Hepatic stellate cell (primary cell): ENCODE measurements around the gene FRMD4A.
"Not testable (repeated sequence)": the region's sequence is repeated elsewhere in the genome, so short reads cannot be mapped to it uniquely, and the experiment has no call there.

Source experiments
- DNase-seq: peaks from one replicate; pipeline ENCODE4 v3.0.0; 2011; ENCODE audit warnings: low spot score

Gene FRMD4A

GRCh38 chr10:13788711-13789447 is 541.8 kb downstream of the FRMD4A start:
- peak; percentile 44 for DNase-seq

GRCh38 chr10:13788320-13788600 is 542.5 kb downstream of the FRMD4A start:
- DNase-seq = no peak

GRCh38 chr10:13787015-13787421 is 543.7 kb downstream of the FRMD4A start:
- DNase-seq = no peak

DNA sequence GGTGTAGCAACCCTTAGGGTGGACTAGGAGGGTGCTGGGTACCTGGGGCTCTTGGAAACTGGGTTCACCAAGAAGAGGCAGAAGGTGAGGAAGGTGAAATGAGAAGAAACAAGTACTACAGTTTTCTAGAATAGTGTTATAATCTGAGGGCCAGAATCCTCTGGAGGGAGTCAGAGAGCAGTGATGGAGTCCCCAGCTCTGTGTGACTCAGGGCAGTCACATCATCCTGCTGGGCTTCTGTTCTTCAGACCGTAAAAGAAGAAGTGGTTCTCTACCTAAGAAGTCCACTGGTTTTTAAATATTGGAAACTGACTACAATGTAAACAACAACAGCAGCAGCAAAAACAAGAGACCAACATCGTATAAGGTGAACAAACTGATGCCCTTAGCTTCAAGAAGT is 546.7 kb downstream of the FRMD4A start:
- peak; percentile 59 for DNase-seq

DNA sequence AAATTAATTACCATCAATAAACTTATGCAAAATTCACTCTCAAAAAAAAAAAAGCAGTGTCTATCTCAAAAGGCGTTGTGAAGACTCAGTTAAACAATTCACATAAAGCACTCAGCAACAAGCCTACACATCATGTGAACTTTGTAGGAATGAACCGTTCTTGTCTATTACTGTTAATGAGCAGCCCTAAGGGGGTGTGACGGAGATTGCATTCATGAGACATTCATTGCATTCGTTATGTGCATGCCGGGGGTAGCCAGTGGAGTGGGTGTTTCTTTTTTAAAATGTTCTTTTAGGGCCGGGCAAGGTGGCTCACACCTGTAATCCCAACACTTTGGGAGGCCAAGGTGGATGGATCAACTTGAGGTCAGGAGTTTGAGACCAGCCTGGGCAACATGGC is 551.0 kb downstream of the FRMD4A start:
- DNase-seq = no peak

DNA sequence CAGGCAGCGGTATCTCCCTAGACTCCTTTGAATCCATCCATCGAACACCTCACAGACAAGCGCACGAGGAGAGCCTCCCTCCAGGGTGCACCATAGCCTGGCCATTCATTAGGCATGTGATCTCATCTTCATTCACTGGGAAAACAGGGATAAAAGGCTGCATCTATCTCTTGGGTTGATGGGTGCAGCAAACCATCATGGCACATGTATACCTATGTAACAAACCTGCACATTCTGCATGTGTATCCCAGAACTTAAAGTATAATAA is 552.1 kb downstream of the FRMD4A start:
- not testable (repeated sequence) for DNase-seq

DNA sequence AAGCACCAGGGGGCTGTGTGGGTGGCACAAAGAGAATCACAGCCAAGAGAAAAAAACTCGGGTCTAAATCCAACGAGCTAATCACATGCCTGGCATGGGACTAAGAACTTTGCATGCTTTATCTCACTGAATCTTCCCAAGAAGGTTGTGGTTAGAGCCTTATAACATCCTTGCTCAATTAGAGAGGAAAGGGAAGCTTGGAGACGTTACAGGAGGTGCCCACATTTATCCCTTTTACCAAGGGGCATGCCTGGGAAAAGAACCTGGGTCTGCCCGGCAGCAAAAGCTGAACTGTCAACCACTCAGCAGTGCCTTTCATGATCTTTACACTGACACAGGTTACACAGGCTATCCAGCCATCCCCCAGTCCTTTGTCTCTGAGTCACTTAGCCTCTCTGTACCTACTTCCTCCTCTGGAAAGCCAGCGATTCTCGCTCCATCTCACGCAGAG is 553.8 kb downstream of the FRMD4A start:
- no peak for DNase-seq

DNA sequence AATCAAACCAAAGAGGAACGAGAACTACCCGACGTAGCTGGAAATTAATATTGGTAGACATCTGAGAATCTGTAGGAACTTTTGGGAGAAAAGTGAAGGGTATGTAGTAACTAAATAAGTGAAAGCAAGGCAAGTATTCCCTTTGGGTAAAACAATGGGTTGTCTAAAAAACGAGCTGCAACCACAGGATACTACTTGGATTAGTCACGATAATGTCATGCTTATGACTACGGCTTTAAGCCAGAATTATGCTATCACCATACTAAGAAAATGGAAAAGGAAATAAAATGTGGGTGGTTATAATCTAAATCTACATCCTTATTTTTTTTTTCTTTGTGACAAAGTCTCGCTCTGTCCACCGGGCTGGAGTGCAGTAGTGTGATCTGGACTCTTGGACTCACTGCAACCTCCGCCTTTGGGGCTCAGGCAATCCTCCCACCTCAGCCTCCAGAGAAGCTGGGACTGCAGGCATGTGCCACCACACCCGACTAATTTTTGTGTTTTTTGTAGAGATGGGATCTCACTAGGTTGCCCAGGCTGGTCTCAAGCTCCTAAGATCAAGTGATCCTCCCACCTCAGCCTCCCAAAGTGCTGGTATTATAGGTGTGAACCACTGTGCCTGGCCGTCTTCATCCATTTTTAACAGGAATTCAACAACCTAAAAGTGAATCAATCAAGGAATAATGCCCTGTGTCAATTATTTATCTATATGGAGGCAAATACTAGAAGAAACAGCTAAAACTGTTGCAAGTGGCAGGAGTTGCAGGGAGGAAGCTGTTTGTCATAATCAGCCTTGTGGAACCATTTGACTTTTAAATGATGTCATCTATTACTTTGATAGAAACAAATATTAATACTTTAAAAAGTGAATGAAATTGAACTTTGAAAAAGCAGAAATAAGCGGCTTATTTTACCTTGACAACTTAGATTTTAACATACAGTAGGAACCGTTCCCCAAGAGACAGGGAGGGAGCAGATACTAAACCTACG is 554.6 kb downstream of the FRMD4A start:
- peak; percentile 78 for DNase-seq

DNA sequence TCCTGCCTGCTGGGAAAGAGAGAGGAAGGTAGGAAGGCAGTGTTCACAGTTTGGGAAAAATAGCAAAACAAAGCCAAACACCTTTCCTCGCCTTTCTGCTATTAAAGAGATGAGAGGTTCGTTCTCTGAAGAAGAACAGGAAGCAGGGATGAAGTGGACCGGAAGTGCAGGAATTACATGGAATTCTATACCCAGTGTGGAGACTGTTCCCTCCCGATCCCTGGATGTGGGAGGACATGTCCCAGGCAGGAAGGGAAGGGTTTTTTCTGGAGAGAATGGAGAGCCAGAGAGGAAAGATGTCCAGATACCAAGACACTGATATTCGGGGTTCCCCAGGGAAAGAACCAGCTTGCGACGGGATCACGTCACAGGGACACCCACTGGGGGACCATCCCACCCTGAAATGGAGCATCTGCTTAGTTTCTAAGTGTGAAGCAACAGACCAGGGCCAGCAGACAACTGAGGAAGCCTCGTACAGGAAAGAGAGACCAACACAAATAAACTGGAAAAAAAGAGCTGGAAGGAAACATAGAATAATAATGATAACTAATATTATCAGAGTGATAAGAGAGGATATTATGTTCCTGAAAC is 556.3 kb downstream of the FRMD4A start:
- DNase-seq = no peak

- no peak for DNase-seq
Observed at GRCh38 chr10:13773496-13774170, 557.1 kb downstream of the FRMD4A start.

DNA sequence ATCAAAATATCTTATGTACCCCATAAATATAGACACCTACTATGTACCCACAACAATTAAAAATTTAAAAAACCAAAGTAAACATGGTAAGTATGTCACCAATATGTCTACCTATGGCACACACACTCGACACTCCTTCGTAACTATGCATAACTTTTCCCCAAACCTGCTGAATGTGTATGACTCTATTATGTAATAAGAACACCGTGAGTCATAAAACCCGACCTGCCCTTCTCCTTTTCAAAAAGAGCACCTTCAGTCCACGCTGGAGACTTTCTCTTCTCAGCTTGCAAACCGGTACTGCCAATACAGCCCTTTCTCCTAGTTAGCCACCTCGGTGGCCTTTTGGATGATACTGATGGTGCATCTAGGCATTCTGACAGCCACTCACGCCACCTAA is 557.7 kb downstream of the FRMD4A start:
- no peak for DNase-seq

- no peak for DNase-seq
Observed at GRCh38 chr10:13771992-13772391, 558.7 kb downstream of the FRMD4A start.

DNA sequence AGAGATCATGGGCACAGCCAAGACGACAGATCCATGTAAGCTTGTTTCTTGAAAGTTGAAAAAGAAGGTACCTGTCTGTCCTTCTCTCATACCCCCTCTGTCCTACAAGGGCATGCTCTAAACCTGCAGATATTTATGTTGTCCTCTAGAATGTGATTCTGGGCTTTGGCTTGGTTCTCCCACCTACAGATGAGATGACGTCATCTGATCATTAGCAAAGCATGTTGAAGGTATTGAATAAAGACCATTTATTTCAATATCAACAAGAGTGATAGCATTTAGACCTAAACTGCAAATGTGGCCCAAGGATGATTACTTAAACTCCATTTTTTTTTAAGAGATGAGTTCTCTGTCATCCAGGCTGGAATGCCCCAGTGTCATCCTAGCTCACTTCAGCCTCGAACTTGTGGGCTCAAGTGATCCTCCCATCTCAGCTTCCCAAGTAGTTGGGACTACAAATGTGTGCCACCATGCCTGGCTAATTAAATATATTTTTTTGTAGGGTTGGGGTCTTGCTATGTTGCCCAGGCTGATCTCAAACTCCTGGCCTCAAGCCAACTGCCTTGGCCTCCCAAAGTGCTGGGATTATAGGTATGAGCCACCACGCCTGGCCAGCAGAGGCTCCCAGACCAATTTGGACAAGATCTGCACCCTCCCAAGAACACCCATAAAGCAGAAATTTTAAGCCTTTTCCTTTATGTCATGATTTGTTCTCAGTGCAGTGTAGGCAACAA is 559.8 kb downstream of the FRMD4A start:
- DNase-seq = no peak

DNA sequence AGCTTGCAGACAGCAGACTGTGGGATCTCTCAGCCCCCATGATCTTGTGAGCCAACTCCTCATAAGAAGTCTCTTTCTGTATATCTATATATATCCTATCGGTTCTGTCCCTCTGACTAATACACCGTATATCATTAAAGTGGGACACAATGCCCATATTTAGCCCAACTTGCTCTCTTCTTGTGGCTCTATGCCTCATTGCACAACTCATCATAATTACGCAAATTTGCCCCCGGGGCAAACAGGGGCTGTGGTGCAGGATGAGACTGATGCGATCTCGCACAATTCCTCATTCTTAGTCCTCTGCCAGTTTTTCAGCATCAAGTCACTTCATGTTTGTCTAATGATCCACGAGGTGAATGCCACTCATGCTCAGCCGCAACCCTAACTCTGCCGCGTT is 560.8 kb downstream of the FRMD4A start:
- no peak for DNase-seq

DNA sequence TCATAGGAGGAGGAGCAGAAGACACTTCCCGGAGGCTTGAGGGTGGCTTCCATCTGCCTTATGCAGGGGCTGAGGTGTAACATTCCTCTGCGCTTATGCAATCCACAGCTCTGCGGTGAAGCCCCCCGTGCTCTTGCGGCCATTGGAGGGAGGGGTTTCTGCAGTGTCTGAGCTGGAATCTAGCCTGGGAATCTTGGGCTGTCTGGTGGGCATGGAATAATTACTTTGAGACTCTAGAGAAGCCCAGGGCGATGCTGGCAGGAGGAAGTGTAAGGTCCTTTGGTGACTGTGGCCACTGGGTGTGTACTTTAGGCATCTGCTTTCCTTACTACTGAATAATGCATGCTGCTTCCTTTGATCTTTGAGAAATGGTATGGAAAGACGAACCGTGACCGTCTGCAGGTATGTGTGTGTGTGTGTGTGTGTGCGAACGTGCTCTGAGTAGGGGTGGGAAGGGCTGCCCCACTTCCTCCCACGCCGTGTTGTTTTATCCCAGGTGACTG is 563.0 kb downstream of the FRMD4A start:
- no peak for DNase-seq

DNA sequence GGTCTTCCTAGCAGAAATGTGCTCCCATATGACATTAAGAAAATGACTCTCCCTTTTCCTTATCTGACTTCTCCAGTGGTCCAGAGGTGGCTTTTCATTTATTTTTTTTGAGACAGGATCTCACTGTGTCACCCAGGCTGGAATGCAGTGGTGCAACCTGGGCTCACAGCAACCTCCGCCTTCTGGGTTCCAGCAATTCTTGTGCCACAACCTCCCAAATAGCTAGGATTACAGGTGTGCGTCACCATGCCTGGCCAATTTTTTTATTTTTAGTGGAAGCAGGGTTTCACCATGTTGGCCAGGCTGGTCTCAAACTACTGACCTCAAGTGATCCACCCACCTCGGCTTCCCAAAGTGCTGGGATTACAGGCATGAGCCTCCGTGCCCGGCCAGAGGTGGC is 563.6 kb downstream of the FRMD4A start:
- DNase-seq = not testable (repeated sequence)

GRCh38 chr10:13765641-13766341 is 564.9 kb downstream of the FRMD4A start:
- DNase-seq = no peak

DNA sequence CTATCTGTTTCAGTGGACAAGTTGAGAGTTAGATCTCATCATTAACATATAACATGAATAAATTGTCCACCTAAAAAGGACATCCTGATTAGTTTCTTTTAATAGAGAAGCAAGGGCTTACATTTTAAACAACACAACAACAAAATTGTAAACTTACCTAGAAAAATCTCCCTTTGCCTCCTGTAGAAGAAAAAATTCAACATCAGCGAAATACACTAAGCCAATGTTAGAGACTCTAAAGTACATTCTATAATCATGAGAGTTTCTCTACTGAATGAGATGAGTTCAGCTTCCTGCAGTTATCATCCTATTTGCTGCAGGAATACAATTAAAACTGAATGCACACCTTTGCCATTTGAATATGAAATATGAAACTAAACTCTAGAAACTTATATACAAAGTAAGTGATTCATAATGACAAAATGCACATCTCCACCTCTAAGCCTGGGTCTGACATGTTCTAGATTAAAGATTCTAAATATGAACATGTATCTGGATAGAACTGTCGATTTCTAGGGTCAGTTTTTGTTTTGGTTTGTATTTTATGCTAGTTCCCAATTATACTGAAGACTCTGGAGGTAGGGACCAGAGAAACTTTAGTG is 569.1 kb downstream of the FRMD4A start:
- no peak for DNase-seq

GRCh38 chr10:13759168-13759567 is 571.6 kb downstream of the FRMD4A start:
- no peak for DNase-seq

DNA sequence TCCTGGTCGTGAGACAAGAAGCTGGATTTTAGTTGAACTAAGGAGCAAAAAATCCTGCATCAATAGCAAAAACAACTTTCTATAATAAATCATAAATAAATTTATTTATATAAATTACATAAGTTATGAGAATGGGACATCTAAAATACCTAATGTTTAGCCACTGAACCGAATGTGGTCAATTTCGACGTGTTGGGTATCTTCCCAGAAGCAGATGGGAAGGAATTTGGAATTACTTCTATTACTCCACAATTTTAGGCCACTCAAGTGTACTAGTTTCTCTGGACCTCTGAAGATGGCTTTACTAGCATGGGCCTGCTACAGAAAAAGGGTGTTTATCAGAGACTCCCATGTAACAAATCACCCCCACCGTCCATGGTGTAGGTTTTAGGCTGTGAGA is 572.0 kb downstream of the FRMD4A start:
- DNase-seq = no peak

GRCh38 chr10:13758312-13758711 is 572.4 kb downstream of the FRMD4A start:
- no peak for DNase-seq
